NCI-H526 (cell line): ENCODE results near the gene DISP2.

Experiments
- DNase-seq, 2 experiments: peaks; one replicate each; lab custom pipeline; 2025; lab: John Stamatoyannopoulos, UW

DISP2 gene

GRCh38 chr15:40325700-40326099 lies 32.3 kb upstream of the DISP2 start:
- no peak for DNase-seq

- DNase-seq: no peak
These were observed 30.6 kb upstream of the DISP2 start for GRCh38 chr15:40327457-40327856.

GRCh38 chr15:40328176-40328575 lies 29.8 kb upstream of the DISP2 start:
- no peak for DNase-seq

- DNase-seq: no peak
These were observed 29.3 kb upstream of the DISP2 start for GRCh38 chr15:40328751-40329150.

GRCh38 chr15:40329804-40330203 lies 28.2 kb upstream of the DISP2 start:
- no peak for DNase-seq

- DNase-seq: no peak
These were observed 27.6 kb upstream of the DISP2 start for GRCh38 chr15:40330368-40330836.

- DNase-seq: no peak
These were observed 27.0 kb upstream of the DISP2 start for GRCh38 chr15:40331026-40331425.

- no peak for DNase-seq
These were observed 26.4 kb upstream of the DISP2 start for GRCh38 chr15:40331637-40332036.

GRCh38 chr15:40332113-40332781 lies 25.8 kb upstream of the DISP2 start:
- no peak for DNase-seq

GRCh38 chr15:40333922-40334492 lies 24.0 kb upstream of the DISP2 start:
- DNase-seq: peak in 1 of 2 experiments; percentile 23

GRCh38 chr15:40334541-40334940 lies 23.5 kb upstream of the DISP2 start:
- no peak for DNase-seq

- DNase-seq: no peak
These were observed 22.9 kb upstream of the DISP2 start for GRCh38 chr15:40334941-40335795.

GRCh38 chr15:40335938-40336743 lies 21.9 kb upstream of the DISP2 start:
- peak; percentile 60 to 88 for DNase-seq

GRCh38 chr15:40336744-40337122 lies 21.3 kb upstream of the DISP2 start:
- peak in 1 of 2 experiments; percentile 57 for DNase-seq

- DNase-seq: no peak
These were observed 20.4 kb upstream of the DISP2 start for GRCh38 chr15:40337597-40337996.

GRCh38 chr15:40338041-40338657 lies 19.9 kb upstream of the DISP2 start:
- DNase-seq: peak; percentile 55 to 92

- DNase-seq: no peak
These were observed 18.9 kb upstream of the DISP2 start for GRCh38 chr15:40338921-40339620.

- DNase-seq: peak in 1 of 2 experiments; percentile 42
These were observed 18.4 kb upstream of the DISP2 start for GRCh38 chr15:40339621-40339945.

GRCh38 chr15:40340038-40340739 lies 17.8 kb upstream of the DISP2 start:
- peak in 1 of 2 experiments; percentile 75 for DNase-seq

GRCh38 chr15:40340740-40341400 lies 17.1 kb upstream of the DISP2 start, which contains the start of gene CCDC9B:
CCDC9B (minus strand) TSS chr15:40340939; CDS start chr15:40340819, 120 bp downstream.
- DNase-seq: peak; percentile 19 to 76
